Esophagus muscularis mucosa (tissue), 4 donors: ENCODE results near the gene VAT1.

Source experiments
- EP300 ChIP-seq: sonication (generic); formaldehyde crosslinking; IDR thresholded peaks from one replicate; pipeline ENCODE4 v1.6.1; 2017; ENCODE audit warnings: antibody characterized with exemption
- POLR2A ChIP-seq: fragments of 450-650 bp; IDR thresholded peaks from one replicate; pipeline ENCODE4 v1.6.1; 2017; ENCODE audit warnings: antibody characterized with exemption, moderate library complexity, mild to moderate bottlenecking, low read depth
- TF ChIP-seq, protein P1 (sequence below), 3 experiments: fragments of 200-600 bp in 2 of 3; fragments of 450-650 bp in 1 of 3; sonication (generic) in 2 of 3; IDR thresholded peaks; one replicate each; pipeline ENCODE4 v1.5.1; 2017 to 2019; ENCODE audit warnings: antibody characterized with exemption in 3 of 3, mild to moderate bottlenecking in 2 of 3, moderate library complexity in 1 of 3

DNA sequence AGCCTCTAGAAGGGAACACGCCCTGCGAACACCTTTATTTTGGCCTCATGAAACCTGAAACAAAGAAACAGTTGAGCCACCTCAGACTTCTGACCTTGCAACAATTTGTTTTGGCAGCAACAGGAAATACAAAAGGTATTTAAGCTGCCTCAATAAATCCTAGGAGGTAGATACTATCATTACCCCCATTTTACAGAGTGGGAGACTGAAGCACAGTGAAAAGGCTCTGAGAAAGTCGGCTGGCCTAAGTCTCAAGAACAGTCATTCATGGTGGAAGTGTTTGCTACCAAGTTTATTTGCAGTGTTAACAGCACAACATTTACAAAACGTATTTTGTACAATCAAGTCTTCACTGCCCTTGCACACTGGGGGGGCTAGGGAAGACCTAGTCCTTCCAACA lies 21.8 kb upstream of the VAT1 start:
- TF ChIP-seq EP300: no peak
- TF ChIP-seq, protein P1, sequence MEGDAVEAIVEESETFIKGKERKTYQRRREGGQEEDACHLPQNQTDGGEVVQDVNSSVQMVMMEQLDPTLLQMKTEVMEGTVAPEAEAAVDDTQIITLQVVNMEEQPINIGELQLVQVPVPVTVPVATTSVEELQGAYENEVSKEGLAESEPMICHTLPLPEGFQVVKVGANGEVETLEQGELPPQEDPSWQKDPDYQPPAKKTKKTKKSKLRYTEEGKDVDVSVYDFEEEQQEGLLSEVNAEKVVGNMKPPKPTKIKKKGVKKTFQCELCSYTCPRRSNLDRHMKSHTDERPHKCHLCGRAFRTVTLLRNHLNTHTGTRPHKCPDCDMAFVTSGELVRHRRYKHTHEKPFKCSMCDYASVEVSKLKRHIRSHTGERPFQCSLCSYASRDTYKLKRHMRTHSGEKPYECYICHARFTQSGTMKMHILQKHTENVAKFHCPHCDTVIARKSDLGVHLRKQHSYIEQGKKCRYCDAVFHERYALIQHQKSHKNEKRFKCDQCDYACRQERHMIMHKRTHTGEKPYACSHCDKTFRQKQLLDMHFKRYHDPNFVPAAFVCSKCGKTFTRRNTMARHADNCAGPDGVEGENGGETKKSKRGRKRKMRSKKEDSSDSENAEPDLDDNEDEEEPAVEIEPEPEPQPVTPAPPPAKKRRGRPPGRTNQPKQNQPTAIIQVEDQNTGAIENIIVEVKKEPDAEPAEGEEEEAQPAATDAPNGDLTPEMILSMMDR (IDR thresholded peaks at IDR 0.05): no peak
- TF ChIP-seq POLR2A: no peak
